OCI-LY1 (cell line): ENCODE results near the gene VDAC1.

ENCODE experiments used
- CTCF ChIP-seq: fragments of 200-600 bp; sonication (generic), shearing (Covaris generic); IDR thresholded peaks from 2 replicates; pipeline ENCODE4 v1.5.1; 2017; ENCODE audit warnings: mild to moderate bottlenecking, antibody characterized with exemption, low read length, moderate library complexity, mixed read lengths
- EZH2 ChIP-seq: fragments of 200-600 bp; sonication (generic), shearing (Covaris generic); IDR thresholded peaks from 2 replicates; pipeline ENCODE4 v1.8.0; 2017; ENCODE audit warnings: borderline replicate concordance, mixed run types, mild to moderate bottlenecking, antibody characterized with exemption, low read length, moderate library complexity, mixed read lengths

GRCh38 chr5:134024811-134025210 lies 20.0 kb upstream of the VDAC1 start:
- no peak for TF ChIP-seq CTCF
- no peak for TF ChIP-seq EZH2
